HG02852 (cell line): ENCODE data around the gene MAD1L1.
"Not testable (repeated sequence)": the region's sequence is repeated elsewhere in the genome, so short reads cannot be mapped to it uniquely, and the experiment has no call there.

Experiments
- ATAC-seq: cut with Tn5 transposase; IDR thresholded peaks from one replicate; pipeline ENCODE4 v1.9.1; 2021; ENCODE audit warnings: mild to moderate bottlenecking, moderate library complexity; ENCODE audit not compliant: unreplicated experiment

Gene MAD1L1

DNA sequence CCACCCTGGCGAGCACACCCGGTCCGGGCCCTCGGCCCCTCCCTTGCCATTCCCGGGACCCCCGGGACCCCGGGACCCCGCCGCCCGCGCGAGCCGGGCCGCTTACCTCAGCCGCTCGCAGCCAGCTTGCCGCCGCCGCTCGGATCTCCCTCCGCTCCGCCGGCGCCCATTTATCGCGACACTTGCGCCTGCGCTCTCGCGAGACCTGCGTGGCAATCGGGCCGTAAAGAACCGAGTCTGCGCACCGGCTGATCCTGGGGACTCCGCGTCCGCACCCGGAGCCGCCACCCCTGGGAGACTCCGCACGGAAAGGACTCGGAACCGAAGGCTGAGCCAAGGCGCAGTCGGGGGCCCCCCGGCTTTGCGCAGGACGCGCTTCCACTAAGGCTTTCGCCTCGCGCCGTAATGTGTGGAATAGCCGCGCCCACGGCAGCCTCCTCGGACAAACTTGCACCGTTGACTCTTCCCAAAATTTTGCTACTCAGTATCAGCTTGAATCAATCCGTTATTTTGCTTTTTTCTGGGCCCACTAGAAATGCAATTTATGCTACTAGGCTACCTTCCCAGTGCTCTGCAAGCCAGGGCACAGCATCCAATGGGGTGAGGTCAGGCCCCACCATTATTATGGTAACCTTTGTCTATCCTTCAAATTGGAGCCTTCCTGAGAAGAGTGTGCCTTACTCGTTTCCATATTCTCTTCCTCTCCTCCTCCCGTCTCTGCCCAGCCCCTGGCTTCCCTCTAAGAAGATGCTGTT is at the start of gene MAD1L1:
Gene MAD1L1, minus strand, starts transcription at position 180 of the 755 bp plus-strand sequence. CDS start 2,812 bp downstream, outside the sequence.
- peak; percentile 72 for ATAC-seq

DNA sequence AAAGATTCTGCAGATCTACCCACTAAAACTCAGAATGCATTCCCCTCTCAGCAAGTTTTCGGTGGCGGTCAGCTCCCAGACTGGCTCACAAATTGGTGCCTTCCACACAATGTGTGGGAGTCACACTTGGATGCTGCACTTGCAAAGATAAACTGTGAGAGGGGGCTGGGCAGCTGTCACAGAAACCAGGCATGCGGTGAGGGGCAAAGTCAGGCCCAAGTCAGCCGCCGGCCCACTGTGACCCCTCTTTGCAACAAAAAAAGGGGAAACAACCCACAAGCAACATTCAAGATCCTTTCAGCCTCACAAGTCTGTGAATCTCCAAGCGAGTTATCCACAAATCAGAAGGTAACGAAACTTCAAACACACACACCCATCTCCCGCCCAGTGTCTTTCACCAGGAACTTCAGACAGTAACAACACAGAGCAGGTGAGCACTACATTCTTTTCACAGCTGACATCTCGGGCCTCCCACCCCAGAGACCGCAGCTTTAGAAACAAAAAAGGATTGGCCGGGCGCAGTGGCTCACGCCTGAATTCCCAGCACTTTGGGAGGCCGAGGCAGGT is 49.5 kb upstream of the MAD1L1 start:
- no peak for ATAC-seq

DNA sequence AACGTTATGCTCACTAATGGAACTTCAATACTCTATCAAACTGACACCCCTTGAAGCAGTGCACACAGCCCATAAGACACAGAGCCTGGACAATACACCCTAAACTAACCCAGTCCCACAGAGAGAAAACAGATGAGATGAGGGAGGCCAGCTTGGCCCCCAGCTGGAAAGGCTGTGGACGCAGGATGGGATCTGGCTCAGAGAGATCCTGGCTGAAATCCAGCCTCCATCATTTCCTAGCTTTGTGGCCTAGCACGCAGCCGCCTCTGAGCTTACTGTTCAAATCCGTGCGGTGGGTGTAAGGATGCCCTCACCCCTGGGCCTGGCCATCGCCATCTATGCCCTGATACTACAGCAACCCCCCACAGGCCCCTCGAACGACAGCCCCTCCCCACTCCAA is 48.8 kb upstream of the MAD1L1 start:
- ATAC-seq = no peak

DNA sequence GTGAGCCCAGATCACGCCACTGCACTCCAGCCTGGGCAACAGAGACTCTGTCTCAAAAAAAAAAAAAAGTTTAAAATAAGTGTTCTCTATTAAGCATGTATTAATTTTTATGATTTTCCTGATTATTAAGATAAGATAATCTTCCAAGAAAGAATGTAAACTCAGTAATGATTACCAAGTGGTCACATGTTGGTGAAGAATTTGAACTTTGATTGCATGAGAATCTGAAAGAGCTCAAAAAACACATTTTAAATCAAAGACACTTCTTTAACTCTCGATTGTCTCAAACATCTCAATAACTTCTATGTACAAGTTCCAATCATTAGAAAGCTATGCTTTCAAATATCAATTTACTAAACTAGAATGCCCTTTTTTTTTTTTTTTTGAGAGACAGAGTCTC is 47.7 kb upstream of the MAD1L1 start:
- ATAC-seq = no peak

DNA sequence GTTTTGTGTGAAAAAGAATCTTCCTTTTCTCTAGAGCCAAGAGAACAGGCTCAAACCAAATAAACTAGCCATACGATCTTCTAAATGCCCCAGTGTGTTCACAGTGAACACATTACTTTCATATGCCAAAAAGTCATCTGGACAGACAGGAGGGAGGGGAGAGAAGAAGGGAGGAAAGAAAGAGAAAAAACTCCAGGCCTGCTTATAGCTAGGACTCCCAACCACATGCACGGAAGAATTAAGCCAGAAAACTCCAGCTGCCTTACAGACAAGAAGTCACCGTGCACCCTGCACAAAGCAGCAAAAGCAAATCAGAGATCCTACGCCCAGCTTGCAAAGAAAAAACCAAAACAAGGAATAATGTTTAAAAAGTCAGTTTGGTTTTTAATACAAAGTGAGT is 47.2 kb upstream of the MAD1L1 start:
- no peak for ATAC-seq

DNA sequence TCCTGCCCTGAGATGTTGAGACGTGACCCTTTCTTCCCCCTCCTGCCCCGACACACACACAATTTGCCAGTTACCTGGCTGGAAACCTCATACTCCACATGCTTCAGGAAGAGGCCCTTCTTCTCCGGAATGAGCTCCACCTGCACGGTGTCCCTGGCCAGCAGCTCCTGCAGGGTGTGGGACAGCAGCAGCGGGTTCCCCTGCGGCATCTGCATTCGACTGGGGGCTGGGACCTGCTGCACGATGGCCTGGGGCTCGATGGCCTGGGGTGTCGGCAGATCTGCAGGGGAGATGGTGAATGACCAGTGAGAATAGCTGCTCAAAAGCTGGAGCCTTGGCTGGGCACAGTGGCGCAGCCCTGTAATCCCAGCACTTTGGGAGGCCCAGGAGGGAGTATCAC is 45.3 kb upstream of the MAD1L1 start:
- no peak for ATAC-seq

DNA sequence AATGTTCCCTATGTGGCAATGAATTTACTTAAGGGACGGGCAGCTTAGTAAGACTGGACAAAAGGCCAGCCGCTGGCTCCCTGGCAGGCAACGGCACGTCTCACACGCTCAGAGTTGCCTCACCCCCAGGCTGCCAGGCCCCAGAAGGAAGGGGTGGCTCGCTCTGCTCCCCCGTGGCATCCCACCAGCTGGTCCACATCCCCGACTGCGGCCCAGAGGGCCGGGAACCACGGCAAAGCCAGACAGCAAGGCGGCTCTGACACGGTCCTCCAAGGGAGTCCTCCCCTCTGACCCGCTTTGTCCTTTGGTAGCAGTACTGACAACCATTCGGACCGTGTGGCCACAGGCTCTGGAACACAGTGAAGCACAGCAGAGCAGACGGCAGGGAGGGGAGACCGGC is 43.4 kb upstream of the MAD1L1 start:
- ATAC-seq = no peak

DNA sequence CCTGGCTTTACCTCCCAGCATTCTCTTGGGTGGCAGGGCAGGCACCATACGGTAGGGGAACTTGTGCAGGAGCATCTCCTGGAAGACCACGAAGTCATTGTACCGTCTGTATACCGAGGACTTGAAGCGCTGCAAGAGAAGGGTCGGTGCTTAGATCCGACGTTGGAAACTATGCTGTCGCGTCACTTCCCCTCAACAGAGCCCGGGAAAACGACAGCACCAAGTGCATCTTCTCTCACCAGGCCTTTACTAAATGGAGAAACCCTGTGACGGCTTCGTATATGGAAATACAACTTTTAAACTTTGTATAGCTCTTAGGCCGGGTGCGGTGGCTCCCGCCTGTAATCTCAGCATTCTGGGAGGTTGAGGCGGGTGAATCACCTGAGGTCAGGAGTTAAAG is 42.4 kb upstream of the MAD1L1 start:
- no peak for ATAC-seq

DNA sequence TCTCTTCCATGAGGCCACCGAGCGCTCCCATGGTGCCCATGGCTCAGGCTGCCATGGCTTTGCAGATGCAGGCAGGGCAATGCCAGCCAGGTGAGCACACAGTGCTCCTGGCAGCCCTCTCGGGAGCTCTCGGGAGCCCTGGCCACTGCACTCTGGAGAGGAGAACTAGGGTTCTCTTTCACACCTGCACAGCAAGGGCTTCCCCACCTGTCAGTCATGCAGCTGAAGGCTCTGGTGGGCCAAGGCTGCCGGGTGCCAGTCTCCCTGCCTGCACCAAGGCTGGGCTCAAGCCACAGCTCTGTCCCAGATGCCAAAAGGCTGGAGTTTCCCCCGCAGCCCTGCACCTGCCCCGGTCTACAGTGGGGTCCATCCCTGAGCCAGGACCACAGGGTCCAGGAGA is 41.9 kb upstream of the MAD1L1 start:
- no peak for ATAC-seq

DNA sequence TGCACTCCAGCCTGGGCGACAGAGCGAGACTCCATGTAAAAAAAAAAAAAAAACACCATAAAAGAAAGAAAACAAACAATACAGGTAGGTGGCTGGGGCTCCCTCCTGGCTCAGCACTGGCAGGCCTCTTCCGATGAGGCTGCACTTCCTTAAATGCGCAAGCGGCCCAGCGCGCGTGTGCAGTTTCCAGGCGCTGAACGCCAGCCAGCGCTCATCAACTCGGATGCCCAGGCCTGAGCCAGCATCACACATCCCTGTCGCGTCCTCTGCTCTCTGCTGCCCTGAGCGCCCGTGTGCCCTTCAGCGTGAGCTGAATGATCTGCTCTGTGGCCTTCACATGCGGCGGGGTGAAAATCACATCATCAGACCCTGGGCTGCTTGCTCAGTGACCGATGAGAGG is 41.1 kb upstream of the MAD1L1 start:
- ATAC-seq = no peak

DNA sequence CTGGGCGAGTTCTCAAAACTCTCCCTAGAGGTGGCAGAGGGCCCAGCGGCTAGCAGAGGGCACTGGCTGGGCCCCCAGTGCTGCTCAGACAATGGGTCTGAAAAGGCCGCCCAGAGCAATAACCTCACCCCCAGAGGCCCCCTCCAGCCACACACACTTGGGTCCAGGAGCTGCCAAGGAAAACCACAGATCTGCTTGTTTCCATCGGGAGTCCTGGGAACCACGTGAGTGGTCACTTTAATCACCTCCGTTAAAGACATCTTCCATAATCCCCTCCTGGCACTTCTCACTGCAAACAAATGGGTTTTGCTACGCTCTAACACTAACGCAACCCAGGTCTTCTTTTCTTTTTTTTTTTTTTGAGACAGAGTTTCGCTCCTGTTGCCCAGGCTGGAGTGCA is 39.3 kb upstream of the MAD1L1 start:
- no peak for ATAC-seq

DNA sequence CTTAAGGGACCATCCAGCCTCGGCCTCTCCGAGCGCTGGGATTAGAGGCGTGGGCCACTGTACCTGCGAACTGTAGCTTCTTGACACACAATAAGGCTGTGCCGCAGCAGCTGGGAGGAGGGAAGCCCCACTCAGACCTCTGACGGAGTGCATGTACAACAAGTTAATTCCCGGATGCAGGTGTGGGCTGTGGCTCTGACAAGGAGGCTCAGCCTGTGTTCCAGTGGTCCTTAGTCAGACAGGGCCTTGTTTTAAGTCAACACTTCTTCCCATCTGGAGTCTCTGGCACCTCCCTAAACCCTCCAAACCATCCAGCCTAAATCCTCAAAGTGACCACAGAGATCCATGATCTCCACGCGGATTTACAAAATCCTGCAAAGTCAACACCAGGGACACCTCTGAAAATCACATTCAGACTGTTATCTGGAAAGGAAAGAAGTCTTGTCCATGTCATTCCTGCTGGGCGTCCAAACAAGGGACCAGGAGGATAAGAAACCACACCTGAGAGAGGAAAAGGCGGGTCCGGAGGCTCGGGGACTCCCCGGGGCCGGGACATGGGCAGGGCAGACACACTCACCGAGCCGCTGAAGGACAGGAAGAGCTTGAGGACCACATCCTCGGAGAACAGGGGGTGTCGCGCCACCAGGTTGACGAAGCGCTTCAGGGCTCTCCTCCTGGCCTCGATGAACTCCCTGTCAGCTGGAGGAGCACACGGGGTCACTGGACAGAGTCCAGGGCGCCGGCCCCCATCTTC is 38.7 kb upstream of the MAD1L1 start:
- no peak for ATAC-seq

DNA sequence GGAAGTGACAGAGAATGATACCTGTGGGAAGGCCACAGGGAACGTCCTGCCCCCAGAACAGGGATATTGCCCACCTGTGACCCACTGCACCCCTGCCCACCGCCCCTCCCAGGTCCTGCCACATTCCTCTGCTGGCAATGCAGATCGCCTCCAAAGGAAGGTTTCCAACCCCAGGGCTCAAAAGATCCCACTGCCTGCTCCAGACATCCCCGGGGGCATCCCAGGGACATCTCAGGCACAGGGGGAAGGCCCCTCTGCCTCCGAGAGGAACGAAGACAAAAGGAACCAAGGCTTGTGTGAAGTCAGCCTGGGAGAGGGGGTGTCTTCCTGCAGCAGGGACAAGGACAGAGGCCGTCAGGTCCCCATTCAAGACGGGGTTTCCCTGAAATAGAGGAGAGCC is 37.8 kb upstream of the MAD1L1 start:
- ATAC-seq = no peak

DNA sequence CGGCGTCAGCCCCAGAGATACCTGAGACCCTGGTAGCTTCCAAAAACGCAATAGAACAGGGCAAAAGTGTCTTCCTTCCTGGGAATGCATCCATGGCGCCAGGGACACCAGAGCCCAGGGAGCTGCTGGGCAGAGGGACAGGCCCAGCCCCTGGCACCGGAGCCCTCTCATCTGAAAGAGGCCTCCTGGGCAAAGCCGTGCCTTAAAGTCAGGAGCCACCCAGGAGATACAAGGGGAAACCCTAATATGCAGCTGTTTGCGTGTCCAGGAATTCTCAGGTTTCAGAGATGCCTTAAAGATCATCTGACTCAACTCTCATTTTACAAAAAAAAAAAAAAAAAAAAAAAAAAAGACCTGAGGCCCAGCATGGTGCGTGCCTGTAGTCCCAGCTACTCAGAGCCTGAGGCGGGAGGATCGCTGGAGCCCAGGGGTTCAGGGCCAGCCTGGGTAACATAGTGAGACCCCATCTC is 37.3 kb upstream of the MAD1L1 start:
- ATAC-seq = no peak

DNA sequence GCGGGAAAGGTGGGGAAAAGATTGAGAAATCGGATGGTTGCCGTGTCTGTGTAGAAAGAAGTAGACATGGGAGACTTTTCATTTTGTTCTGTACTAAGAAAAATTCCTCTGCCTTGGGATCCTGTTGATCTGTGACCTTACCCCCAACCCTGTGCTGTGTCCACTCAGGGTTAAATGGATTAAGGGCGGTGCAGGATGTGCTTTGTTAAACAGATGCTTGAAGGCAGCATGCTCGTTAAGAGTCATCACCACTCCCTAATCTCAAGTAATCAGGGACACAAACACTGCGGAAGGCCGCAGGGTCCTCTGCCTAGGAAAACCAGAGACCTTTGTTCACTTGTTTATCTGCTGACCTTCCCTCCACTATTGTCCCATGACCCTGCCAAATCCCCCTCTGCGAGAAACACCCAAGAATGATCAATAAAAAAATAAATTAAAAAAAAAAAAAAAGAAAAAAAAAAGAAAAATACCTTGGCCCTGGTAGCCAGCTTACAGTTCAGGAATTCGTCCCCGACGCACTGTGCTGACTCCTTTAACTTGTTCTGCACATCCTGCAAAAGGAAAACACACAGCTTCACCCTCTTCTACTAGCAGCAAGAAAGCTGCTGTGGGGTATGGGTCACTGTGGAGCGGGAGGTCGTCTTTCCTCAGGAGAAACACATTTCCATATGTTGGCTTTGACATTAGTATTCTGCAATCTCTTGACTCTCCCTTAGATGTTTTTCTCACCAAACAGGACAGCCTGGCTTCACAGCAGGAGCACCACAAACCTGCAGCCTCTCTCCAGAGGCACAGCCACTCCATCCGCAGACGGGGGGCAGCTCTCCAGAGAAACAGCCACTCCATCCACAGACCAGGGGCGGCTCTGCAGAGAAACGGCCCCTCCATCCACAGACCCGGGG is 36.6 kb upstream of the MAD1L1 start:
- ATAC-seq = not testable (repeated sequence)

DNA sequence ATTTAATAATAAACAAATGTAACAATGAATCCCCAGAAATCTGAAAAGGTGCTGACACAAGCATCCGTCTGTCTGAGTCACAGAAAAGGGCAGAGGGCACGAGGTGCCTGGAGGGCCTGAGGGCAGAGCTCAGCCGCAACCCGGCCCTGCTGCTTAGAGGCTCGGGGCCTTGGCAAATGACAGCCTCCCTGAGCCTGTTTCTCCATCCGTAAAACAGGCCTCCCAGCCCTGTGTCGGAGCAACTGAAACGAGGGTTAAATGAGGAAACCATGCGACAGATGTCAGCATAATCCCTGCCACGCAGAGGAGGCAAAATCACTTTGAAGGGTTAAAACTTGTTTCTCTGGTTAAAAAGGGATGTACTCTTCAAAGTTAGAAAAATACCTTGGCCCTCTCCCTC is 34.2 kb upstream of the MAD1L1 start:
- no peak for ATAC-seq

DNA sequence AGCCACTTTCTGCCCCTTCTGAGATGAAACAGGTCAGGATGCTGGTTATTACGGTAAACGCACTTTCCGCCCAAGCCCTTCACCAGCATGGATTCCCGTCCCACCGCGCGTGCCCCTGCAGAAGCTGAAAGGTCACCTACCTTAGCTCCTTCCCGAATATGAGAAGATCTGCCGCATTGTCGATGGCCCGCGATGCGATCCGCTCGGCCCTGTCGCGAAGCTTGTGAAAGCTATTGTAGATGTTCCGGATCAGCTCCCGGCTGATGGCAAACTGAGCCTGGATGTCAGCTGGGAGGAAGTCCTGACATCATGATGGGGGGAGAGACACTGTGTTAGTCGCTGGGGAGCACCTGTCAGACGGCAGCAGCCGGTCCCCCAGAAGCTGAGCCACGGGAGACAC is 31.4 kb upstream of the MAD1L1 start:
- ATAC-seq = no peak

DNA sequence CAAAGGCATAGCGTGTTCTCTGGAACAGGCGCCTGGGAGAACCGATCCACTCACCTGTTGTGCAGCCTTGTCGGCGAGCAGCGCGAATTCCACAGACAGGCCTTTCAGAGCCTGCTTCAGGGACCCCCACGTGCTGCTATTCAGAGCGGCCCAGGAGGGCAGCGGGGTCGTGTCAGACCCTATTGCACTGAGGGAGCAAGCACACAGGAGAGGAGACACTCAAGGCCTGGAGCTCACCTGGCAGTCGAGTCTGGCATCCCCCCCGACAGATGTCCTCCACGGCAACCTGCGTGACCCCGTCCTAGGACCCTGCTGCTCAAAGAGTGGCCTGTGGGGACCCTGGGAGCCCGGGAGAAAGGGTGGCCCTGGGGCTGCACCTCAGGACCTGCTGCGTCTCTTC is 30.4 kb upstream of the MAD1L1 start:
- ATAC-seq = no peak

DNA sequence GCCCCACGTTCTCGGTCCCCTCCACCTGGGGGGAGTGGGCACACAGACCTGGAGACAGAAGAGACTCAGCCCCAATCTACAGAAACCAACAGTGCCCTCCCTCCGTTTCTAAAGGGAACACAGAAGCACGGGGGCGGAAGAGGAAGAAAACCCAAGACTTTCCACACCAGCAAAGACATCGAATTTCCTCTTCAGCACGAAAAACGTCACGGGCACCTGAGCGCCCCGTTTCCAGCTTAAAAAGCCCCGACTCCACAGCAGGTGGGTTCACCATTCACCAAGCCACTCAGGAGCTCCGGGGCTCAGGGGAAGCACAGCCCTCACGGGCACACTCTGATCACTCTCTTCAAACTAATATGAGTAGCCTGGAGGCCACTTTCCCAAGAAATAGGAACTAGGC is 28.9 kb upstream of the MAD1L1 start:
- ATAC-seq = no peak

DNA sequence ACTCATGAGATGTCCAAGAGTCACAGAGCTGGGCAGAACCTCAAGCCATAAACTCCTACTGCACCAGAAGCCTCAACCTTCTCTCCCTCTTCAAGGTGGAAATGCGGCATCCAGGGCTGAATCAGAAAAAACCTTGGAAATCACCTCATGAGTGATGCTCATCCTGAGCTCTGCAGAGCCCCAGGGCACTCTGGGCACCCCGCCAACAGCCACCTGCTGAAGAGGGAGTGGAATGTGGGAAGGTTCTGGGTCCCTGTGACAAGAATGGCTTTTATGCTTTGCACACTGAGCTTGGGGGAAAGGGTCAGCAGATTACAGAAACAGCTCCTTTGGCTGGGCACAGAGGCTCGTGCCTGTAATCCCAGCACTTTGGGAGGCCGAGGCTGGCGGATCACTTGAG is 28.1 kb upstream of the MAD1L1 start:
- ATAC-seq = no peak

DNA sequence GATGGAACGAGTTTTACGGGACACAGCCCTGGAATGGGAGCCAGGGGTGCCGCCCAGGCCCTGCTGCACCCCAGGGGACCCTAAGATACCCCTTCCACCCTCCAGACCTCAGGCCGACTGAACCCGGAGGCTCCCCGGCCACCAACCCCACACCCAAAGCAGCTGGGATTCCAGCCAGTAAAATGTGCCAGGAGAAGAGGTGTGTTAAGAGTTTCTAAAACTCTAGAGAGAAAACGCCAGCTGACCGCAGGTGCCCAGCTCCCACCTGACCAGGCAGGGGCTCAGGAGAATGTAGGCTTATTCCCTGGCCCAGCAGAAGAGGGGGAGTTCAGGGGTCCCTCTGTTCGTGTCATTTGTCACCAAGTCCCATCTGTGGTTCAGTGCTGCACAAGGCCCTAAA is 26.7 kb upstream of the MAD1L1 start:
- ATAC-seq = no peak
